IMR-90 (cell line): ENCODE data around the gene UBL5.
"Not testable (repeated sequence)": the region's sequence is repeated elsewhere in the genome, so short reads cannot be mapped to it uniquely, and the experiment has no call there.

Source experiments
- BHLHE40 ChIP-seq: fragments of 150-350 bp; IDR thresholded peaks from 2 replicates; pipeline ENCODE4 v1.6.1; 2016; ENCODE audit warnings: mild to moderate bottlenecking, low read depth, low read length
- CEBPB ChIP-seq: IDR thresholded peaks from 2 replicates; pipeline ENCODE4 v1.6.1; 2012; ENCODE audit warnings: low read depth, low read length, improper control_type of control experiment
- CHD1 ChIP-seq: IDR thresholded peaks from 2 replicates; pipeline ENCODE4 v1.6.1; 2012; ENCODE audit warnings: low read depth, low read length, improper control_type of control experiment
- FOS ChIP-seq: fragments of 150-350 bp; IDR thresholded peaks from 2 replicates; pipeline ENCODE4 v1.6.1; 2016; ENCODE audit warnings: low read depth, low read length
- MAFK ChIP-seq: IDR thresholded peaks from 2 replicates; pipeline ENCODE4 v1.6.1; 2012; ENCODE audit warnings: low read depth, low read length, improper control_type of control experiment
- MXI1 ChIP-seq: IDR thresholded peaks from 2 replicates; pipeline ENCODE4 v1.6.1; 2012; ENCODE audit warnings: low read depth, mild to moderate bottlenecking, low read length, moderate library complexity, borderline replicate concordance
- NFE2L2 ChIP-seq: fragments of 150-350 bp; IDR thresholded peaks from 2 replicates; pipeline ENCODE4 v1.6.1; 2016; ENCODE audit warnings: low read depth, mild to moderate bottlenecking, low read length
- POLR2A ChIP-seq: IDR thresholded peaks from 2 replicates; pipeline ENCODE4 v1.6.1; 2012; ENCODE audit warnings: mild to moderate bottlenecking, low read depth, low read length
- RAD21 ChIP-seq: IDR thresholded peaks from 2 replicates; pipeline ENCODE4 v1.6.1; 2012; ENCODE audit warnings: low read length, improper control_type of control experiment
- RCOR1 ChIP-seq: IDR thresholded peaks from 2 replicates; pipeline ENCODE4 v1.6.1; 2012; ENCODE audit warnings: mild to moderate bottlenecking, low read length, improper control_type of control experiment; ENCODE audit not compliant: insufficient replicate concordance
- RFX5 ChIP-seq: IDR thresholded peaks from 2 replicates; pipeline ENCODE4 v1.8.0; 2012; ENCODE audit warnings: low read depth, mild to moderate bottlenecking, low read length, moderate library complexity
- SMC3 ChIP-seq: fragments of 150-350 bp; IDR thresholded peaks from 2 replicates; pipeline ENCODE4 v1.6.1; 2016; ENCODE audit warnings: low read depth, mild to moderate bottlenecking, antibody characterized with exemption, low read length, moderate library complexity
- TF ChIP-seq, protein P1 (sequence below): conservative IDR thresholded peaks from 2 replicates; pipeline ENCODE4 v1.5.1; 2012; ENCODE audit warnings: mild to moderate bottlenecking, low read depth, low read length, improper control_type of control experiment
- TF ChIP-seq, protein P2 (sequence below): fragments of 150-350 bp; IDR thresholded peaks from 2 replicates; pipeline ENCODE4 v1.6.1; 2017; ENCODE audit warnings: mild to moderate bottlenecking, antibody characterized with exemption, low read length, low read depth

DNA sequence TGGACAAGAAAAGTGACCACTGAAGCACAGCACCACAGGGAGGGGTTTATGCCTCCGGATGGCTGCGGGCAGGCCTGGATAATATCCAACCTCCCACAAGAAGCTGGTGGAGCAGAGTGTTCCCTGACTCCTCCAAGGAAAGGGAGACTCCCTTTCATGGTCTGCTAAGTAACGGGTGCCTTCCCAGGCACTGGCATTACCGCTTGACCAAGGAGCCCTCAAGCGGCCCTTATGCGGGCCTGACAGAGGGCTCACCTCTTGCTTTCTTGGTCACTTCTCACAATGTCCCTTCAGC, 36.7 kb upstream of the UBL5 start:
- not testable (repeated sequence) for TF ChIP-seq RFX5, CEBPB, POLR2A, RAD21, NFE2L2, BHLHE40, FOS, MAFK, RCOR1, CHD1, MXI1, SMC3
- TF ChIP-seq, protein P1, sequence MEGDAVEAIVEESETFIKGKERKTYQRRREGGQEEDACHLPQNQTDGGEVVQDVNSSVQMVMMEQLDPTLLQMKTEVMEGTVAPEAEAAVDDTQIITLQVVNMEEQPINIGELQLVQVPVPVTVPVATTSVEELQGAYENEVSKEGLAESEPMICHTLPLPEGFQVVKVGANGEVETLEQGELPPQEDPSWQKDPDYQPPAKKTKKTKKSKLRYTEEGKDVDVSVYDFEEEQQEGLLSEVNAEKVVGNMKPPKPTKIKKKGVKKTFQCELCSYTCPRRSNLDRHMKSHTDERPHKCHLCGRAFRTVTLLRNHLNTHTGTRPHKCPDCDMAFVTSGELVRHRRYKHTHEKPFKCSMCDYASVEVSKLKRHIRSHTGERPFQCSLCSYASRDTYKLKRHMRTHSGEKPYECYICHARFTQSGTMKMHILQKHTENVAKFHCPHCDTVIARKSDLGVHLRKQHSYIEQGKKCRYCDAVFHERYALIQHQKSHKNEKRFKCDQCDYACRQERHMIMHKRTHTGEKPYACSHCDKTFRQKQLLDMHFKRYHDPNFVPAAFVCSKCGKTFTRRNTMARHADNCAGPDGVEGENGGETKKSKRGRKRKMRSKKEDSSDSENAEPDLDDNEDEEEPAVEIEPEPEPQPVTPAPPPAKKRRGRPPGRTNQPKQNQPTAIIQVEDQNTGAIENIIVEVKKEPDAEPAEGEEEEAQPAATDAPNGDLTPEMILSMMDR = not testable (repeated sequence)
- TF ChIP-seq, protein P2, sequence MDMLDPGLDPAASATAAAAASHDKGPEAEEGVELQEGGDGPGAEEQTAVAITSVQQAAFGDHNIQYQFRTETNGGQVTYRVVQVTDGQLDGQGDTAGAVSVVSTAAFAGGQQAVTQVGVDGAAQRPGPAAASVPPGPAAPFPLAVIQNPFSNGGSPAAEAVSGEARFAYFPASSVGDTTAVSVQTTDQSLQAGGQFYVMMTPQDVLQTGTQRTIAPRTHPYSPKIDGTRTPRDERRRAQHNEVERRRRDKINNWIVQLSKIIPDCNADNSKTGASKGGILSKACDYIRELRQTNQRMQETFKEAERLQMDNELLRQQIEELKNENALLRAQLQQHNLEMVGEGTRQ = not testable (repeated sequence)
